Right lobe of liver (tissue), 4 donors: ENCODE results near the gene RAB11FIP4.

Experiments
- CTCF ChIP-seq, 4 donors: fragments of 200-600 bp in 3 of 4; fragments of 450-650 bp in 1 of 4; IDR thresholded peaks; one replicate each; pipeline versions ENCODE4 v1.5.1 to v1.8.0; 2016 to 2022; ENCODE audit warnings: antibody characterized with exemption in 4 of 4, mild to moderate bottlenecking in 2 of 4
- POLR2A ChIP-seq: fragments of 450-650 bp; IDR thresholded peaks from one replicate; pipeline ENCODE4 v1.6.1; 2017; ENCODE audit warnings: antibody characterized with exemption, mild to moderate bottlenecking
- donor health status: DM: no; HTN: no; CAD: no.
- donor health status: DM: no; HTN: no; CAD: no.
- donor health status: DM: no; HTN: yes; CAD: no.

GRCh38 chr17:31448467-31449077, 57.1 kb downstream of the RAB11FIP4 start:
- TF ChIP-seq CTCF (IDR thresholded peaks at IDR 0.05) (no peak), POLR2A (no peak)
